ENCODE results near the gene RAB7A.

DNA sequence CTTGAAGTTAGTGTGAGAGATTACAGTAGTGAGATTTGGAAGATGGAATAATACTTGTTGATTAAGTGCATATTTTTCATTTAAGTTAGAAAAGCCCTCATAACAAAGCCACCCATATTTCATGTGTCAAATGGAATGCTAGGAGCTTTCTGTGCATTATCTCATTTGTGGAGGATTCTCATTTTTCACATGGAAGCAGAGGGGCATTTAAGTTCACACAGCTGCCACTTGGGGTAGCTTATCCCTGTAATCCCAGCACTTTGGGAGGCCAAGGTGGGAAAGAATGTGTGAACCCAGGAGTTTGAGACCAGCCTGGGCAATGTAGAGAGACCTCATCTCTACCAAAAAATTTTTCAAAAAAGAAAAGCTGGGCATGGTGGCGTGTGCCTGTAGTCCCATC is 55.2 kb downstream of the RAB7A start:
- TF ChIP-seq, protein P1, sequence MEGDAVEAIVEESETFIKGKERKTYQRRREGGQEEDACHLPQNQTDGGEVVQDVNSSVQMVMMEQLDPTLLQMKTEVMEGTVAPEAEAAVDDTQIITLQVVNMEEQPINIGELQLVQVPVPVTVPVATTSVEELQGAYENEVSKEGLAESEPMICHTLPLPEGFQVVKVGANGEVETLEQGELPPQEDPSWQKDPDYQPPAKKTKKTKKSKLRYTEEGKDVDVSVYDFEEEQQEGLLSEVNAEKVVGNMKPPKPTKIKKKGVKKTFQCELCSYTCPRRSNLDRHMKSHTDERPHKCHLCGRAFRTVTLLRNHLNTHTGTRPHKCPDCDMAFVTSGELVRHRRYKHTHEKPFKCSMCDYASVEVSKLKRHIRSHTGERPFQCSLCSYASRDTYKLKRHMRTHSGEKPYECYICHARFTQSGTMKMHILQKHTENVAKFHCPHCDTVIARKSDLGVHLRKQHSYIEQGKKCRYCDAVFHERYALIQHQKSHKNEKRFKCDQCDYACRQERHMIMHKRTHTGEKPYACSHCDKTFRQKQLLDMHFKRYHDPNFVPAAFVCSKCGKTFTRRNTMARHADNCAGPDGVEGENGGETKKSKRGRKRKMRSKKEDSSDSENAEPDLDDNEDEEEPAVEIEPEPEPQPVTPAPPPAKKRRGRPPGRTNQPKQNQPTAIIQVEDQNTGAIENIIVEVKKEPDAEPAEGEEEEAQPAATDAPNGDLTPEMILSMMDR (IDR thresholded peaks at IDR 0.05): no peak
- TF ChIP-seq EP300 (IDR thresholded peaks at IDR 0.05) (no peak), POLR2A (IDR thresholded peaks at IDR 0.05) (no peak)
